Measurements from ENCODE around the gene ATP6V0D1. TPM values are rescaled to one million over a fixed set of nuclear protein-coding genes. Genes with fewer than 3 reads are reported as not detected.

Gene ATP6V0D1
- total RNA-seq, 2 donors from 2014 or later, result 53.7 to 102 TPM

GRCh38 chr16:67423611-67424260 lies 57.2 kb downstream of the ATP6V0D1 start:
- Histone ChIP-seq H3K9me3 (no peaks in the 10 kb centered on the region), H3K36me3 (replicated peaks in 1 of 2; ENCODE audit: insufficient read depth in 1 of 2, low read depth in 2 of 2) (no peaks in the 10 kb centered on the region), H3K4me3 (no peak overlapping the region), H3K27ac (peak overlapping the region in 3 of 4 donors; percentile 37 to 65 (median 59)), H3K27me3 (no peaks in the 10 kb centered on the region), H3K4me1 (peaks cover 30% of the 10 kb centered on the region)
- no peak for DNase-seq
- ATAC-seq, result peak; percentile 37
- intact Hi-C loops (cut with DNase I), result no loop called here
- no peak for TF ChIP-seq CTCF (IDR thresholded peaks at IDR 0.05)
- no peak for TF ChIP-seq POLR2A (IDR thresholded peaks at IDR 0.05)
- WGBS, 2 donors, result 37 to 48% methylated on average over 9 of the region's 9 CpGs

GRCh38 chr16:67423015-67423414 lies 57.9 kb downstream of the ATP6V0D1 start:
- no peaks in the 10 kb centered on the region for H3K9me3 ChIP-seq
- H3K36me3 ChIP-seq (replicated peaks in 1 of 2; ENCODE audit: insufficient read depth in 1 of 2, low read depth in 2 of 2), result no peaks in the 10 kb centered on the region
- ATAC-seq (no peak), DNase-seq (no peak)
- TF ChIP-seq CTCF (IDR thresholded peaks at IDR 0.05), result no peak
- TF ChIP-seq POLR2A (IDR thresholded peaks at IDR 0.05), result no peak
- H3K27ac ChIP-seq, result no peak overlapping the region
- WGBS, 2 donors, result 91 to 95% methylated on average over 5 of the region's 5 CpGs
- intact Hi-C loops (cut with DNase I), result no loop called here
- H3K4me1 ChIP-seq, result peaks cover 23% of the 10 kb centered on the region
- no peaks in the 10 kb centered on the region for H3K27me3 ChIP-seq
- H3K4me3 ChIP-seq, result no peak overlapping the region

GRCh38 chr16:67421030-67421429 lies 59.9 kb downstream of the ATP6V0D1 start:
- H3K4me3 ChIP-seq, result no peak overlapping the region
- no peaks in the 10 kb centered on the region for H3K27me3 ChIP-seq
- intact Hi-C loops (cut with DNase I), result no loop called here
- peaks cover 26% of the 10 kb centered on the region for H3K4me1 ChIP-seq
- DNase-seq (no peak), ATAC-seq (no peak)
- WGBS, 2 donors, result 85 to 100% methylated on average over 4 of the region's 4 CpGs
- TF ChIP-seq POLR2A (IDR thresholded peaks at IDR 0.05) (no peak), CTCF (IDR thresholded peaks at IDR 0.05) (no peak)
- no peaks in the 10 kb centered on the region for H3K9me3 ChIP-seq
- no peak overlapping the region for H3K27ac ChIP-seq
- H3K36me3 ChIP-seq (replicated peaks in 1 of 2; ENCODE audit: insufficient read depth in 1 of 2, low read depth in 2 of 2), result no peaks in the 10 kb centered on the region

GRCh38 chr16:67419931-67420330 lies 61.0 kb downstream of the ATP6V0D1 start:
- no peak for DNase-seq
- Histone ChIP-seq H3K27me3 (no peaks in the 10 kb centered on the region), H3K4me3 (no peak overlapping the region), H3K36me3 (replicated peaks in 1 of 2; ENCODE audit: insufficient read depth in 1 of 2, low read depth in 2 of 2) (no peaks in the 10 kb centered on the region), H3K27ac (no peak overlapping the region), H3K4me1 (peaks cover 31% of the 10 kb centered on the region), H3K9me3 (no peaks in the 10 kb centered on the region)
- 71 to 80% methylated on average over 3 of the region's 3 CpGs for WGBS, 2 donors
- ATAC-seq, result no peak
- intact Hi-C loops (cut with DNase I), result no loop called here
- TF ChIP-seq POLR2A (IDR thresholded peaks at IDR 0.05) (no peak), CTCF (IDR thresholded peaks at IDR 0.05) (no peak)

- Histone ChIP-seq H3K36me3 (replicated peaks in 1 of 2; ENCODE audit: insufficient read depth in 1 of 2, low read depth in 2 of 2) (no peaks in the 10 kb centered on the region), H3K4me3 (no peak overlapping the region), H3K4me1 (peaks cover 28% of the 10 kb centered on the region), H3K27me3 (no peaks in the 10 kb centered on the region), H3K27ac (no peak overlapping the region), H3K9me3 (no peaks in the 10 kb centered on the region)
- TF ChIP-seq CTCF (IDR thresholded peaks at IDR 0.05) (no peak), POLR2A (IDR thresholded peaks at IDR 0.05) (no peak)
- DNase-seq, result no peak
- no peak for ATAC-seq
- WGBS, 2 donors, result 81 to 92% methylated on average over 3 of the region's 3 CpGs
- intact Hi-C loops (cut with DNase I), result no loop called here
These were observed 61.5 kb downstream of the ATP6V0D1 start for GRCh38 chr16:67419502-67419901.
